Measurements from ENCODE around the gene CPA5.

DNA sequence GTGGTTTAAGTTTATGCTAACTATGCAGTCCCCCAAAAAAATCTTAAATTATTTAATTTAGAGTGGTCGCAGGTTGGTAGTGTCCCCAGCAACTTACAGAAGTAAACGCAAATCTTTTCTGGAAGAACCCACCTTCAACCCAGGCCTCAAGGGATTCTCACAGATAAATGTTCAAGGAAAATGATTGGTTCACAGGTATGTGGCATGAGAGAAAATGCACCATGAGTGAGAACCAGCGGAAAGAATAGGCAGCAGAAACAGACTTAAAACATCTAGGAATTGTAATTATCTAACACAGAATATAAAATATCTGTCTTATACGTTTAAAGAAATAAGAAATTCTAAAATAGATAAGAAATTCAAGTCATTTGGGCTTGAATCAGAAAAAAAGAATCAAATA, 2.7 kb upstream of the CPA5 start:
- TF ChIP-seq, protein P1, sequence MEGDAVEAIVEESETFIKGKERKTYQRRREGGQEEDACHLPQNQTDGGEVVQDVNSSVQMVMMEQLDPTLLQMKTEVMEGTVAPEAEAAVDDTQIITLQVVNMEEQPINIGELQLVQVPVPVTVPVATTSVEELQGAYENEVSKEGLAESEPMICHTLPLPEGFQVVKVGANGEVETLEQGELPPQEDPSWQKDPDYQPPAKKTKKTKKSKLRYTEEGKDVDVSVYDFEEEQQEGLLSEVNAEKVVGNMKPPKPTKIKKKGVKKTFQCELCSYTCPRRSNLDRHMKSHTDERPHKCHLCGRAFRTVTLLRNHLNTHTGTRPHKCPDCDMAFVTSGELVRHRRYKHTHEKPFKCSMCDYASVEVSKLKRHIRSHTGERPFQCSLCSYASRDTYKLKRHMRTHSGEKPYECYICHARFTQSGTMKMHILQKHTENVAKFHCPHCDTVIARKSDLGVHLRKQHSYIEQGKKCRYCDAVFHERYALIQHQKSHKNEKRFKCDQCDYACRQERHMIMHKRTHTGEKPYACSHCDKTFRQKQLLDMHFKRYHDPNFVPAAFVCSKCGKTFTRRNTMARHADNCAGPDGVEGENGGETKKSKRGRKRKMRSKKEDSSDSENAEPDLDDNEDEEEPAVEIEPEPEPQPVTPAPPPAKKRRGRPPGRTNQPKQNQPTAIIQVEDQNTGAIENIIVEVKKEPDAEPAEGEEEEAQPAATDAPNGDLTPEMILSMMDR (IDR thresholded peaks at IDR 0.05; ENCODE audit: low read depth, low read length): no peak
- TF ChIP-seq EZH2phosphoT487 (IDR thresholded peaks at IDR 0.05; ENCODE audit: low read depth): no peak
